Measurements from ENCODE around the gene MXRA8. TPM values are rescaled to one million over a fixed set of nuclear protein-coding genes. Genes with fewer than 3 reads are reported as not detected.

Gene MXRA8
- total and polyA plus RNA-seq, 7 experiments from 2014 or later: 0.39 to 2.2 (median 0.86) TPM

Small RNA genes within 50 kb of the gene (microRNA-seq; reads per million reads assigned to microRNA genes)
- gene MIR6727 (ENCODE audit: borderline microRNAs expressed) (not detected), gene MIR6808 (ENCODE audit: borderline microRNAs expressed) (not detected)

Other genes starting within 250 kb of the MXRA8 start
- 10 to 100 TPM; 17.6 to 21.9 (median 19.6) TPM for gene C1orf159, start 242.5 kb downstream of the MXRA8 start, total RNA-seq
- 10 to 100 TPM in 1 of 2 donors, 1 to 10 TPM in 1; 6.4 to 10.5 TPM for gene C1orf159, start 242.5 kb downstream of the MXRA8 start, polyA plus RNA-seq
- under 1 TPM in 2 of 5 experiments, not detected in 3; 0.58 to 0.80 TPM for gene TTLL10, start 184.7 kb downstream of the MXRA8 start, total RNA-seq
- gene TTLL10, start 184.7 kb downstream of the MXRA8 start, polyA plus RNA-seq: not detected
- 10 to 100 TPM in 2 of 5 experiments, 1 to 10 TPM in 1, not detected in 2; 2.6 to 81.7 (median 12.6) TPM for gene TNFRSF18, start 152.0 kb downstream of the MXRA8 start, total RNA-seq
- under 1 TPM in 1 of 2 donors, not detected in 1; 0.32 TPM for gene TNFRSF18, start 152.0 kb downstream of the MXRA8 start, polyA plus RNA-seq
- 100 to 1,000 TPM in 1 of 5 experiments, 10 to 100 TPM in 1, 1 to 10 TPM in 2, under 1 TPM in 1; 0.49 to 192 (median 7.8) TPM for gene TNFRSF4, start 144.4 kb downstream of the MXRA8 start, total RNA-seq
- gene TNFRSF4, start 144.4 kb downstream of the MXRA8 start, polyA plus RNA-seq: 1 to 10 TPM; 1.4 to 1.5 TPM
- 100 to 1,000 TPM in 4 of 5 experiments, 10 to 100 TPM in 1; 75.8 to 124 (median 110) TPM for gene SDF4, start 126.6 kb downstream of the MXRA8 start, total RNA-seq
- 10 to 100 TPM; 74.8 to 90.7 TPM for gene SDF4, start 126.6 kb downstream of the MXRA8 start, polyA plus RNA-seq
- 10 to 100 TPM; 10.9 to 29.0 (median 22.8) TPM for gene B3GALT6, start 126.3 kb downstream of the MXRA8 start, total RNA-seq
- 10 to 100 TPM in 1 of 2 donors, 1 to 10 TPM in 1; 7.2 to 12.7 TPM for gene B3GALT6, start 126.3 kb downstream of the MXRA8 start, polyA plus RNA-seq
- 1 to 10 TPM; 2.5 to 5.8 (median 3.0) TPM for gene C1QTNF12, start 111.8 kb downstream of the MXRA8 start, total RNA-seq
- gene C1QTNF12, start 111.8 kb downstream of the MXRA8 start, polyA plus RNA-seq: under 1 TPM in 1 of 2 donors, not detected in 1; 0.56 TPM
- 10 to 100 TPM; 62.3 to 89.3 (median 75.1) TPM for gene UBE2J2, start 84.7 kb downstream of the MXRA8 start, total RNA-seq
- gene UBE2J2, start 84.7 kb downstream of the MXRA8 start, polyA plus RNA-seq: 10 to 100 TPM; 86.1 to 92.2 TPM
- 10 to 100 TPM in 3 of 5 experiments, 1 to 10 TPM in 2; 4.2 to 15.8 (median 10.1) TPM for gene SCNN1D, start 78.1 kb downstream of the MXRA8 start, total RNA-seq
- gene SCNN1D, start 78.1 kb downstream of the MXRA8 start, polyA plus RNA-seq: not detected
- 10 to 100 TPM; 51.5 to 70.8 (median 58.2) TPM for gene ACAP3, start 50.6 kb downstream of the MXRA8 start, total RNA-seq
- 1 to 10 TPM; 3.2 to 5.9 TPM for gene ACAP3, start 50.6 kb downstream of the MXRA8 start, polyA plus RNA-seq
- gene PUSL1, start 50.0 kb downstream of the MXRA8 start, total RNA-seq: 10 to 100 TPM; 17.7 to 25.4 (median 19.4) TPM
- gene PUSL1, start 50.0 kb downstream of the MXRA8 start, polyA plus RNA-seq: 10 to 100 TPM; 16.2 to 26.1 TPM
- 100 to 1,000 TPM; 126 to 187 (median 161) TPM for gene INTS11, start 33.9 kb downstream of the MXRA8 start, total RNA-seq
- gene INTS11, start 33.9 kb downstream of the MXRA8 start, polyA plus RNA-seq: 10 to 100 TPM; 62.8 to 74.0 TPM
- gene CPTP, start 33.8 kb downstream of the MXRA8 start, total RNA-seq: 10 to 100 TPM; 11.5 to 29.3 (median 19.1) TPM
- 10 to 100 TPM; 17.7 to 26.5 TPM for gene CPTP, start 33.8 kb downstream of the MXRA8 start, polyA plus RNA-seq
- 1 to 10 TPM; 1.1 to 2.6 (median 1.8) TPM for gene TAS1R3, start 27.3 kb downstream of the MXRA8 start, total RNA-seq
- gene TAS1R3, start 27.3 kb downstream of the MXRA8 start, polyA plus RNA-seq: under 1 TPM in 1 of 2 donors, not detected in 1; 0.32 TPM
- gene DVL1, start 9.1 kb downstream of the MXRA8 start, total RNA-seq: 10 to 100 TPM; 40.2 to 54.9 (median 45.9) TPM
- gene DVL1, start 9.1 kb downstream of the MXRA8 start, polyA plus RNA-seq: 1 to 10 TPM in 1 of 2 donors, under 1 TPM in 1; 0.78 to 1.1 TPM
- 100 to 1,000 TPM in 1 of 5 experiments, 10 to 100 TPM in 4; 53.8 to 107 (median 64.5) TPM for gene AURKAIP1, start 16.7 kb upstream of the MXRA8 start, total RNA-seq
- gene AURKAIP1, start 16.7 kb upstream of the MXRA8 start, polyA plus RNA-seq: 100 to 1,000 TPM; 135 to 160 TPM
- 100 to 1,000 TPM; 130 to 403 (median 278) TPM for gene CCNL2, start 40.8 kb upstream of the MXRA8 start, total RNA-seq
- gene CCNL2, start 40.8 kb upstream of the MXRA8 start, polyA plus RNA-seq: 10 to 100 TPM; 16.3 to 38.3 TPM
- 100 to 1,000 TPM in 4 of 5 experiments, 10 to 100 TPM in 1; 91.2 to 135 (median 122) TPM for gene MRPL20, start 48.7 kb upstream of the MXRA8 start, total RNA-seq
- gene MRPL20, start 48.7 kb upstream of the MXRA8 start, polyA plus RNA-seq: 100 to 1,000 TPM; 221 to 239 TPM
- not detected for gene ANKRD65, start 62.7 kb upstream of the MXRA8 start, total RNA-seq
- not detected for gene ANKRD65, start 62.7 kb upstream of the MXRA8 start, polyA plus RNA-seq
- 1 to 10 TPM in 1 of 5 experiments, under 1 TPM in 1, not detected in 3; 0.15 to 1.2 TPM for gene VWA1, start 77.1 kb upstream of the MXRA8 start, total RNA-seq
- not detected for gene VWA1, start 77.1 kb upstream of the MXRA8 start, polyA plus RNA-seq
- 1 to 10 TPM in 4 of 5 experiments, under 1 TPM in 1; 0.61 to 2.0 (median 1.4) TPM for gene ATAD3C, start 91.1 kb upstream of the MXRA8 start, total RNA-seq
- under 1 TPM; 0.64 to 0.76 TPM for gene ATAD3C, start 91.1 kb upstream of the MXRA8 start, polyA plus RNA-seq
- gene ATAD3B, start 113.2 kb upstream of the MXRA8 start, total RNA-seq: 10 to 100 TPM; 42.5 to 53.8 (median 51.7) TPM
- 1 to 10 TPM; 4.5 to 6.1 TPM for gene ATAD3B, start 113.2 kb upstream of the MXRA8 start, polyA plus RNA-seq
- gene ATAD3A, start 153.6 kb upstream of the MXRA8 start, total RNA-seq: 10 to 100 TPM; 21.0 to 41.3 (median 22.9) TPM
- 10 to 100 TPM in 1 of 2 donors, 1 to 10 TPM in 1; 5.4 to 11.6 TPM for gene ATAD3A, start 153.6 kb upstream of the MXRA8 start, polyA plus RNA-seq
- gene TMEM240, start 182.1 kb upstream of the MXRA8 start, total RNA-seq: 1 to 10 TPM in 3 of 5 experiments, under 1 TPM in 1, not detected in 1; 0.66 to 2.8 (median 1.7) TPM
- gene TMEM240, start 182.1 kb upstream of the MXRA8 start, polyA plus RNA-seq: under 1 TPM in 1 of 2 donors, not detected in 1; 0.84 TPM
- 100 to 1,000 TPM; 121 to 148 (median 137) TPM for gene SSU72, start 216.3 kb upstream of the MXRA8 start, total RNA-seq
- 100 to 1,000 TPM; 211 to 267 TPM for gene SSU72, start 216.3 kb upstream of the MXRA8 start, polyA plus RNA-seq
- 10 to 100 TPM in 1 of 5 experiments, 1 to 10 TPM in 4; 3.2 to 10.7 (median 4.0) TPM for gene FNDC10, start 241.6 kb upstream of the MXRA8 start, total RNA-seq
- 1 to 10 TPM; 1.3 to 1.6 TPM for gene FNDC10, start 241.6 kb upstream of the MXRA8 start, polyA plus RNA-seq

Data from naive thymus-derived CD4-positive, alpha-beta T cell (primary cell).